NCI-H2196 treated with DMSO at 0.1 percent for 48 hours (cell line): ENCODE results near the gene SPRY1.

Source experiments
- DNase-seq: peaks from one replicate; lab custom pipeline; 2025; ENCODE audit not compliant: unreplicated experiment; lab: John Stamatoyannopoulos, UW

SPRY1 gene, protein sequence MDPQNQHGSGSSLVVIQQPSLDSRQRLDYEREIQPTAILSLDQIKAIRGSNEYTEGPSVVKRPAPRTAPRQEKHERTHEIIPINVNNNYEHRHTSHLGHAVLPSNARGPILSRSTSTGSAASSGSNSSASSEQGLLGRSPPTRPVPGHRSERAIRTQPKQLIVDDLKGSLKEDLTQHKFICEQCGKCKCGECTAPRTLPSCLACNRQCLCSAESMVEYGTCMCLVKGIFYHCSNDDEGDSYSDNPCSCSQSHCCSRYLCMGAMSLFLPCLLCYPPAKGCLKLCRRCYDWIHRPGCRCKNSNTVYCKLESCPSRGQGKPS

DNA sequence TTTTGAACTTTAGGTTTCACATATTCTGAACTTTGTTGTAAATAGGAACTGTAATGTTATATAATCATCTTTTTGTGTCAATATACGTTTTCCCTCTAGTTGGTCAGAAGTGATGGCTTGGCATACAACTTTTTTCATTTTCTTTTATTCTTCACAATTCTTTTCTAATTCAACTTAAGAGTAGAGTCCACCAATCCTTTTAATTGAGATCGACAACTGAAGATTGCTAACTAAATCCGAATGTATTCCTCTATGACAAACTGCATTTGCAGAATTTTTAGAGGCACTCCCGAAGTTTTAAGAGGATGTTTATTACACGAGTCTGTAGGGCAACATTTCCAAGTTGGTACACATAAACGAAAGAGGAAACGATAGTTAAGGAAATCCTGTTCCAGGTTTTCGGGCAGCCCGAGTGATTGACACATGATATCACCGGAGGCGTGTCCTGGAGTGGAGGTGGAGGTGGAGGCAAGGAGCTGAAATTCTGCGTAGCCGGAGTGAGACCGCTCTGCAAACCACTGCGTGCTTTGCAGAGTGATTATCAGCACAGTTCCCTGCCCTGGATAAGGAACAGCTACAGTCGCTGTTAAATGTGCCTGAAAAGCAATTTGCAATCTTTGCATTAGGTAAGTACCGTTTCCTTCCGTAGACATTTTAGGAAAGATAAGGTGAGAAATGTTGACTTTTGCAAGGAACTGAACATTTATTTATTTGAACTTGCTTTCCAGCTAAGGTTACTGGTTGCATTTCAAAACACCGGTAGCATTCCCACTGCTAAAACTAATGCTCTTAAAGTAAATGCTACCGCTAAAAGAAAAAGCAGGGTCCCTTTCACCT is at the start of gene SPRY1:
TSS of gene SPRY1 (plus strand) at position 489 of the 837 bp plus-strand sequence. CDS start 4,797 bp downstream, outside the sequence.
- DNase-seq: peak; percentile 52

DNA sequence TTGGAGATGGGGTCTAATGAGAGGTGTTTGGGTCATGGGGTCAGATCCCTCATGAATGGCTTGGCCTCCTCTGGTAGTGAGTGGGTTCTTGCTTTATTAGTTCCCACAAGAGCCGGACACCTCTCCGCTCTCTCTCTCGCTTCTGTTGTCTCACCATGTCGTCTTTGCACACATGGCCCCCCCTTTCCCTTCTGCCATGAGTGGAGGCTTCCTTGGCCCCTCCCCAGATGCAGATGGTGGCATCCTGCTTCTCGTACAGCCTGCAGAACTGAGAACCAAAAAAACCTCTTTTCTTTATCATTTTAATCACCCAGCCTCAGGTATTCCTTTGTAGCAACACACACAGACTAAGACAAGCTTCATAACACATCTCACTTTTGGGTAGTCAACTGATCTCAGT is 49.6 kb upstream of the SPRY1 start:
- no peak for DNase-seq

DNA sequence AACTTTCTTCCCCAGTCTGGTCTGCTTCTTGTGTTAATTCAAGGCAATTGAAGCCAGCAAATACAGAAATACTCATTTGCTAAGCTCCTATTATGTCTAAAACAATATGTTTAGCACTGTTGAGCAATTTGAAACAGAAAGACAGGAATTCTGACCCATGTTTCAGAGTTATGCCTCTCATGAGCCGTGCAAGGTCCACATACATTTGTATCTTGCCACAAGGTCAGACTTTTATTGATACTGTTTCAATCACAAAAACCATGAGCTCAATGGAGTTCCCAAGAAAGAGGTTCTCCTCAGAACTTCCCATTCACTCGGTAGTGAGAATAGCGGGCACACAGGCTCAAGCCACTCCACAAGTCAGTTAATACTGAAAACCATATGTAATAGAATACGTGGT is 47.6 kb upstream of the SPRY1 start:
- DNase-seq: no peak

DNA sequence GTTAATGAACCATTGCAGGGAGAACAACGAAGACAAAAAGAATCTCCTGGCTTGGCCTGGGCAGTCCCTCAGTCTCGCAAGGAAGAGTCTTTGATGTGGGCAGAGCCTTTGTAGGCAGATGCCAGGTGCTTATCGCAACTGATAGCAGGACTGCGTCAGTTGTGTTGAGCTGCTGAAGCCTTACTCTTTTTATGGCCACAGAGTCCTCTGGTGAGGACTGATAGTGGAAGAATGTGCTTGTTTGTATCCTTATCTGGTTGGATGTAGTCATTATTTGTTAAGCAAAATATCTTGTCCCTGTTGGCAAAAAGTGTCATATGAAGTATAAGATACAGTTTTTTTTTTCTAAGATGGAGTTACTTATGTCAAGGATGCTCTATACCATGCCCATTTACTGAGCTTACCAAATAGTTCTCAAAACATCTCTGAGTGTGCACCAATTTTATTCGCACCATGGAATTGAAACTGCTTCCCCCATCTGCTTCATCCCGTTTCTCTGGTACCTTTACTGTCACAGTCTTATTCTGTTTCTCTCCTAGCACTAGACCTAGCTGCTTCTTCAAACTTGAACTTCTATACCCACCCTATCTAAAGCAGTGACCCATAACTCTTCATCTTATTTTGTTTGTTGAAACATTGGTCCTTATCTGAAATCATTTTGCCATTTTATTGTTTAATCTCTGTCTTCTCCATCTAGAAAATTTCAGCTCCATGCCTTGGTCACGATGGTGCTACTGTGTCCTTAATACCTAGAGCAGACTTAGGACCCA is 47.0 kb upstream of the SPRY1 start:
- no peak for DNase-seq

DNA sequence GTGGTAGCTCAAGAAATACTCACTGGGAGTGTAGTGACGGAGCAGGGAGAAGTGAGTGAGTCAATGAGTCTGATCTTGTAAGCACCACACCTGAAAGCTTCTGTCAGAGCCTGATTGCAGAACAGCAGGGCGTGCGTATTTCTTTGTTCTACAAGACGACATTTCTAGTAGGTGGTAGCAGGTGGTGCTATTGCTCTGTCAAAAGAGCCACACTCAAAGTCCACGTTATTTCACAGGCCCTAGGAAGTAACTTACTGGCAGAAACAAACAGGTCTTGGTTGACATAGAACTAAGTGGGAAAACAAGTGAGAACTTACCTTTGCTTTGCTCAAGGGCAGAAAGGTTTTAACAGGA is 46.4 kb upstream of the SPRY1 start:
- no peak for DNase-seq

DNA sequence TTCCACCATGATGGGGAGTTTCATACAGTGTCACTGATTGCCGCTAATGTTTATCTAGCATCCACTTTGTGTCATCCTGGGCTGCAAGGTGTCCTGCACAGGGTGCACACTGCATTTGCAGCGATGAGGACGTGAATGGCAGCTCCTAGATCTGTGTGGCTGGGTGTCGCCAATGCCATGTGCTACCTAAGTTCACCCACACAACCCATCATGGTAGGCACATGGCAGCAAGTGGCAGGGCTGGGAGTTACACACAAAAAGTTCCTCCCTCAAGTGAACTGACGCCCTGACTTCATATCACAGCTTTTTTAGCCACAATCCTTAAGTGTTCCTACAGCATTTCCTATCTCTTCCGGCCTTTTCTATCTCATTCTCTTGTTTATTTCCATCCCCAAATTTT is 45.9 kb upstream of the SPRY1 start:
- no peak for DNase-seq

DNA sequence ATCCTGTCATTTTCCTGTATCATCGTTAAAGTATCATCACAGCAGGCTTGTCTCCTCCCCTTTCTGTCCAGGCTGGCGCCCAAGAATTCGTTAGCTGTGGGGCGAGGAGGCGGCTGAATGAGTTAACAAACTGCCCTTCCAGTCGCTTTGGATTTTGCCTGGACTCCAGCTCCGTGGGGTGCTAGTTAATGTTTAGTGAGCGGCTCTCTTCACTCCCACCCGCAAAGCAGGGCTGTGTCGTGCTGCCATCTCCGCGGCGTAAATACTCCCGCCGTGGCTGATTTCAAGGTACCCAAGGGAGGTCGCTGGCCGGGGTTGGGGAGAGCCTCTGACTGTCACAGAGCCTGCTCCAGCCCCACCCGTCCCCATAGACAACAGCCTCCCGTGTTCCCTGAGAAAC is 44.9 kb upstream of the SPRY1 start:
- DNase-seq: no peak

DNA sequence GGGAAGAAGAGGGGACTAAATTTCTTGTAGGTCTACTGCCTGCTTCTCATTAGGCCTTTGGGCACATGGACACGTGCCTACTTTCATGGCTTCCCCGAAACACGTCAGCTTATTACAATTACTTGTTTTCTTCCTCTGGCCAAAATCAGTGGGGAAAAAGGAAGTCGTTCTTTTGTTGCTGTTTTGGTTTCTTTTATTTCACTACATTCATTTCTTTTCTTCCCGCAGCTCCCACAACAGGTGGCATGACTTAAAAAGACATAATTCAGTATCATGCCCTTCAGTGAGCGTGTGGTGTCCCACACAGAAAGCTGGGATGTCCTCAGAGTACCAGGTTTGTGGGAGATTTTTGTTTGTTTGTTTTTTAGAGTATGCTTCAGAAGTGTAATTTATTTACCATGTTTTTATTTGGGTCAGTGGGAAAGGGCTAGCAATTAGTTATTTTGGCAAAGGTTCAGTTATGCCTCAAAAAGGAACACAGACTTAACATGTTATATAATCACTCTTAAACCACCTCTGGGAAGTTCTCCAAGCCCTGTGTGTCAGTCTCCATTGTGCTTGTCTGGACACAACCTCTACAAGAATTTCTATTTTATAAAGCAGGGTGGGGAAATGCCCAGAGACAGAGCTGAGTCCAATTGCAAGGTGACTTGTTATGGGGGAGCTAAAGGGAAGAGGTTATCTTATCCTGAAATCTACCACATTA is 44.2 kb upstream of the SPRY1 start:
- no peak for DNase-seq

DNA sequence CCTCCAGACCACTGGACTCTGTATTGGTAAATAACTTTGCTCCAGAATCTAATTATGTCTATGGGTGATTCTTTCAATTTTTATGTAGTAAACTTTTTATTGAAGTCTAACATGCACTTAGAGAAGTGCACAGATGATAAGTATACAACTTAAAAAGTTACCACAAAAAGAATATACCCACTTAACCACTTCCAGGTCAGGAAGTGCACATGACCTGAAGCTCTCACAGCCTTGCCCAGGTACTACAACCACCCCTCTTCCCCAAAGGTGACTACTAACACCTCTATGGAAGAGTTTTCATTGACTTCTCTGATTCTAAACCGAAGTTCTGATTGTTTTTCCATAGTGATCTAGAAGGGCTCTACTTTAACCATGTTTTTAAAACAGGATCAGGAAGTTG is 43.6 kb upstream of the SPRY1 start:
- DNase-seq: no peak

DNA sequence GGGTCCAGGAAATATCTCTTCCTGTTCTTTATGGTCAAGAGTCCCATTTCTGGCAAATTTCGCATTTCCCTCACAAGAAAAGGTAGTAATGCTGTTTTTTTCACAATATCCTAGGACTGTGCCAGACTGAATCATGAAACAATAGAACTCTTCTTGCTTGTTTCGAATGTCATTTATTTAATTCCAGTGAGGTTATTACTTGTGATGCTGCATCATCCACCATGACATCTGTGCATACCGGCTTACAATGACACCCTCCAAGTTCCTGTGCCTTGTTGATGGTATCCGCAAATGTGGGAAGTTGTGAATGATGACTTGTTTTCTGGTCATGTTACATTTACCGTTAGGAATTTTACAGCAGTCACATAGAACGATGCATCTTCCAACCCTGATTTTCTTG is 42.9 kb upstream of the SPRY1 start:
- DNase-seq: no peak

DNA sequence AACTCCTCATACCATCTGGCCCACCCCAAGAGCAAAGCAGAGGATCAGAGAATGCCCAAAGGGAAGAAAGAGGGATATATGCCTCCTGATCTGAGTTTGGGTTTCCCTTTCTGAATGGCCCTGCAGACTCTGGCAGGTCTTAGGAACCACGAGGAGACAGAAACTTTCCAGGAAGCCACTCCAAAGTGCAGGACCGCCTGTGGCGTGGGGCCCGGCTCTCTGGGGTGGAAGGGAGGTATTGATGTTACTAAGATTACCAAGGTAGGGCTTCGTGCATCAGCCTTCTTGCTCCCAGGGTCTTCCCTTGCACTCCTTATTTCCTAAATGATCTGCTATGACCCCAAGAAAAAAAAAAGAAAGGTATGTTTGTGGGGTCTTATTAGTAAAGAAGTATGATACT is 41.9 kb upstream of the SPRY1 start:
- DNase-seq: no peak

DNA sequence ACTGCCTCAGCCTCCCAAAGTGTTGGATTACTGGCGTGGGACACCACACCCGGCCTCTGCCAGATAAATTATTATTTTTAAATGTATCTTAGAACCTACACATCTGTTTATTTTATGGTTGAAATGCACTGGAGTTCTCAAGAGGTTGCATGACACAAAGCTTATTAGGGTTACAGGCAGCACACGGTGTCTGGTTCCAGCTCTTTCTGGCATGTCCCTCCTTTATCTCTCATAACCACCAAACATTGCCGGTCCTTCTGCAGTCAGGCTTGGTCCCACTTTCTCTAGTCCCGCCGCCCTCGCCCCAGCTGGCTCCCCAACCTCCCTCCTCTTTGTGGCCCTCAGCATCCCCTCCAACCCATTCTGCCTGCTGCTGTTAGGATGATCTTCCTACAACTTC is 39.7 kb upstream of the SPRY1 start:
- DNase-seq: no peak

DNA sequence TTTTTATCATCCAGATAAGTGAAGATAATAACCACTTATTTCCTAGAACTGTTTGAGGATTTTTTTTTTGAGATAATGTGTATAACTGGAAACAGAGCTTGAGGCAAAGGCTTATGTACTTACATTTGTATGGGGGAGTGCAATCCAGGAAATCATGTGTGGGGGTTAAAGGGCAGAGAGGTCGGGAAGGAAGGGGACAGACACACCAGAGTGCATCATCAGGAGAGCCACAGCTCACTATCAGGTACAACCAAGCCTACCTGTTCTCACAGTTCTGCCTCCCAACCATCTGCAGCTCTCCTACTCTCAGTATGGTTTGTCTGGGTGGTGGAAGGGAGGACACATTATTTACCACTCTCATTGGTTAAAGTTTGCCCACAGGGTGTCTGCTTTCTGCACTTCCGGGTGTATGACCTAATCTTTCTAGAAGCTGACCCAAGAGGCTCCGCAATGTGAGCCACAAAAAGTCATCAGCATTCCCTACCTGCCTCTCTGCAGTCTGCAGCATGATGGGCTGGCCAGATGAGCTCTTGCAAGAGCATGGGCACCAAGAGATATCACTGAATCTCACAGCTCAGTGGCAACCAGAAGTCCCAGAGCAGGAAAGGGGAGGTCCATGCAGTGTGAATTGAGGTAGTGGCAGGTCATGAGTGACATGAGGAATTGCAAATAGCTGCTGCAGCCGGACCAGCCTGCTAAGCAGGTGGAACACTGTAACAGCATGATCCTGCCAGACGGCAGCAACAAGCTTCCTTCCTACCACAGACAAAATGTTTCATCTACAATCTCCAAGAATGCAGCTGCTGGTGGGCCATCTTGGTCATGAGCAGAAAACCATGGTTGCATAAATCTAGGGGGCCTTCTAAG is 36.9 kb upstream of the SPRY1 start:
- no peak for DNase-seq

DNA sequence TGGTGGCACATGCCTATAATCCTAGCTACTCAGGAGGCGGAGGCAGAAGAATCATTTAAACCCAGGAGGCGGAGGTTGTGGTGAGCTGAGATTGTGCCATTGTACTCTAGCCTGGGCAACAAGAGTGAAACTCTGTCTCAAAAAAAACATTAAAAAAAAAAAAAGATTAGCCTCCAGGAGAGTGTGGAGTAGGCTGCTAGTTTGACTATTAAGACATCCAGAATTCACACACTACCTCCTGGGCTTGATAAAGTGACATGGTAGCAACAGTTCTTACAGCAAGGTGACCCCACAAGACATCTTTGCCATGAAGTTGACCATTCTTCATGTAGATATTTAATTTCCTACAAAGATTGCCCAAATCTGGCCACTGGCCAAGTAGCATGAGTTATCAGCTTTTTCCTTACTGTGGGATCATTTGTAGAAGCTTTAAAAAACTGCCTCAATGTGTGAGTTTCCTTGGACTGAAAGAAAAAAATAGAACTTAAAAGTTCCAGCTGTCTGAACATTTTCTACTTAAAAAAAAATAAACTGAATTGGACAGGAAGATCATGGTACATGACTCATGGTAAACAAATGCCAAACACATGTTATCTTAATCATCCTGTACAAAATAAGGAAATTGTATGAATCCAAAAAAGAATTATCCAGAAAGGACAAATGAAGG is 35.3 kb upstream of the SPRY1 start:
- DNase-seq: no peak

DNA sequence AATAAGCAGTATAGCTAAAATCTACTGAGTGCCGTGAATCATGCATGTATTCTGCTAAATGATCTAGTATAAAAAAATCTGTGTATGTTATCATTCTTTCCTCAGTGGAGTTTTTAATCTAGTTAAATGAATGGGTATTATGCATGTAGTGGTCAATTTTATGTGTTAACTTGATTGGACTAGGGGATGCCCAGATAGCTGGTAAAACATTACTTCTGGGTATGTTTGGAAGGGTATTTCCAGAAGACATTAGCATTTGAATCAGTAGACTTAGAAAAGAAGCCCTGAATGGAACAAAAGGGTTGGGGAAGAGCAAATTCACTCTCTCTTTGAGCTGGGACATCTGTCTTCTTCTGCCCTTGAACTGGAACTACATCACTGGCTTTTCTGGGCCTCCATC is 34.5 kb upstream of the SPRY1 start:
- DNase-seq: no peak

DNA sequence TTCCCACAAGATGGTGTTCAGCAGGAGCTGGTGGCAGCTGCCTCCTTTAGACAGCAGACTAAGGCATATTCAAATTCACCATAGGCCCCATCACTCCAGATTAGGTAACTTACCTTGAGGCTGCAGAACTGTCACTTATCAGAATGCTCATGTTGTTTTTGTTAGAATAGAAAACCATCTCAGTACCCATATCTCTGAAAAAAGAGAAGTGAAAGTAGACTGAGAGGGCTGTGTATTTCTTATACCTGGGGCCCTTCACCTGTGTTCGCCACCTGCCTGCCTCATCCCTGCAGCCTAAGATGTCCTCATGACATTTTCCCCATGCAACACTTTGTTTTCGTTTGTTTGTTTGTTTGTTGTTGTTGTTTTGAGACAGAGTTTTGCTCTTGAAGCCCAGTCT is 32.9 kb upstream of the SPRY1 start:
- no peak for DNase-seq

DNA sequence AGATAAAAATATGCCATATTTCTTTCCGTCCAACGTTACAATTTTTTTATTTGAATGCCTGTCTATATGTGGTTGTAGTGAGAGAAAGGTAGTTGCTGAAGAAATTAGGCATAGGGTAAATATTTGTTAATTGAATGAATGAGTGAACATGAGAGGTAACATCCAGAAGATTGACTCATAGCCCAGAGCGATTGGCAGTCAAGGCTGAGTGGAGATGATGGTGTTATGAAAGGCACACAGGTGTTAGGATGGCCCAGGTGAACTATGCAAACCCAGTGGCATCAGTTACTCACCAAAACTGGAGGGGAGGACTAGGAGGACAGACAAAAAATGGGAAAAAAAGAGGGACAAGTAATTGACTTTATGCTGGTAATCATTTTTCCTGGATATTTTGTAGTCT is 31.7 kb upstream of the SPRY1 start:
- DNase-seq: no peak

DNA sequence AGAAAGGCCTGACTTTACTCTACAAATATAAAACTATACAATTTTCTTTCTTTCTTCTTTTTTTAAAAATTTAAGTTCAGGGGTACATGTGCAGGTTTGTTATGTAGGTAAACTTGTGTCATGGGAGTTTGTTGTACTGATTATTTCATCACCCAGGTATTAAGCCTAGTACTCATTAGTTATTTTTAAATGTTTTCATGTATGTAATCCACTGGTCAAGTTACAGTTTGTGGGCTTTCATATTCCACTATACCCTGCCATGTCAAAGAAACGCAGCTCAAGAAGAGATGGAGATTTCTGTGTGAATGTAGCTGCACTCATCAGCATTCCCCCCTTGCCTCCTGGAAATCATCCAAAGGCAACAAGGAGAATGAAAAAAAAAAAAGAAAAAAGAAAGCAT is 31.2 kb upstream of the SPRY1 start:
- DNase-seq: no peak

DNA sequence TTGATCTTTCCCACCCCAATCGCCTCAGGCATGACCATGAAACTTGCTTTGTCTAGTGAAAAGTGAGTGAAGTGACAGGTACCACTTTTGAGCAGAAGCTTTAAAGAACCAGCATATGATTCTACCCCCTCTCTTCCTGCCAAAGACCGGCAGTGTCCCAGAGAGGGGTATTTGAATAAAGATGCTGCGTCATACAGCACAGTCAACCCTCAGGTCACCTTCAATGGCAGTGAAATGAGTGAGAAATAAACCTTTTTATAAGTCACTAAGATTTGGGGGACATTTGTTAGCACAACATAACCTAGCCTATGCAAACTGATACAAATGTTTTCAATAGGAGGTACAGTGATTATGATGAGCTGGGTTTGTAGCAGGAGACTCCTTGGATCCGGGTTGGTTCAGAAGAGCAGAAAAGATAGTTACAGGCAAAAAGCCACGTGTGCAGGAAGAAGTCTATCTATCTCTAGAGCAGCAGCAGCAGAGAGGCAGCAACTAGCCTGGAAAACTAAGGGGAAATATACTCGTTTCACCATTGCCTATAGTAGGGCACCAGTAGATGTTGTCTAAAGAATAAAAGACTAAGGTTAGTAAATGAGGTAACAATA is 30.3 kb upstream of the SPRY1 start:
- DNase-seq: no peak
